Activated B cell treated with CpG ODN at 0.5 μM for 24 hours (primary cell): ENCODE results near the gene LAPTM4A. TPM values are rescaled to one million over a fixed set of nuclear protein-coding genes. Genes with fewer than 3 reads are reported as not detected.

Source experiments
- ATAC-seq: fragments of 200-7000 bp; cut with Tn5 transposase; one replicate; pipeline ENCODE4 v1.10.0; 2021; ENCODE audit warnings: low read depth, mild to moderate bottlenecking, moderate library complexity
- CTCF ChIA-PET: fragments of 350-600 bp; sonication (Branson Sonifier 250); formaldehyde crosslinking; loops from one replicate; lab custom pipeline; 2021; ENCODE audit warnings: antibody characterized with exemption; lab: Charles Lee
- POLR2A ChIA-PET: fragments of 350-600 bp; sonication (Branson Sonifier 250); formaldehyde crosslinking; loops from one replicate; lab custom pipeline; 2021; ENCODE audit warnings: antibody characterized with exemption; lab: Charles Lee
- DNase-seq: peaks from one replicate; pipeline ENCODE4 v3.0.0; 2022
- H3K27ac Mint-ChIP-seq: one replicate; pipeline ENCODE4 v1.8.0; 2020; ENCODE audit warnings: mixed read lengths
- H3K27me3 Mint-ChIP-seq: one replicate; pipeline ENCODE4 v1.8.0; 2021; ENCODE audit warnings: mixed read lengths
- H3K36me3 Mint-ChIP-seq: one replicate; pipeline ENCODE4 v1.8.0; 2021; ENCODE audit warnings: low read depth, mixed read lengths
- H3K4me1 Mint-ChIP-seq: one replicate; pipeline ENCODE4 v1.8.0; 2021; ENCODE audit warnings: mixed read lengths
- H3K4me3 Mint-ChIP-seq: one replicate; pipeline ENCODE4 v1.8.0; 2020; ENCODE audit warnings: mild to moderate bottlenecking, mixed read lengths
- H3K9me3 Mint-ChIP-seq: one replicate; pipeline ENCODE4 v1.8.0; 2020; ENCODE audit warnings: mixed read lengths
- CTCF ChIP-seq: fragments of 200-600 bp; IDR thresholded peaks from one replicate; pipeline ENCODE4 v1.8.0; 2022; ENCODE audit warnings: antibody characterized with exemption, mild to moderate bottlenecking
- intact Hi-C: fragments of 100-400 bp; cut with micrococcal nuclease; formaldehyde crosslinking; loops from one replicate; pipeline ENCODE4 v1.15.1; 2024
- total RNA-seq: library from RNA; stranded (reverse); gene quantifications from 2 replicates; pipeline ENCODE4 v1.2.3, GENCODE V29; 2022

Gene LAPTM4A
- total RNA-seq: 47.2 and 48.8 TPM in 2 replicates

DNA sequence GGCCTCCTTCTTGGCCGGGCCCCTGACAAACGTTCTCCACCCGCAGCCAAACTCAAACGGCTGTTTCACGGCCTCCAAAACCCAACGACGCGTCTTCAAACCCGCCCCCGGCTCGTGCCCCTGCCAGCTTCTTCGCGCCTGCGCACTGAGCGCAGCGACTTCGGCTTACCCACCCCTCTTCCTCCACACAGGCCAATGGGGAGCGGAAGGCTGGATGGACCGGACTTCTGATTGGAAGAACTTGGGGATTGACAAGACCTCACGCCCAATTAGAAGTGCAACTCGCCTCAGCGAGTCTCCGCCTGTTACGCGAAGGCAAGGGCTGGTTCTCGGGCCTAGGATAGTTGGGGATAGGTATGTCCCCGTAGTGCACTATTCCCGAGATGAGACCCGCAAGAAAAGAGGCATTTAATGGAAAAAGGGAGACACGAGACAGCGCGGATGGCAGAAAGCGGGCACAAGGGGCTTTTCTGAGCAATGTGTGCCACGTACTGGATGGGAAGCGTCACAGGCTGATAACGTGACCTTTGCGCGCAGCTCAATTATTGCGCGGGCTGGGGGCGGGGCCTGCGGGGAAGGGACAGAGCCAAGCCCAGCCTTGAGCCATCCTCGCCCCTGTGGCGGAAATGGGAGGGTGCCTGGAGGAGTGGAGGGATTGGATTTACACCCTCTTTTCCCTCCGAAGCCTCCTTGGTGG is at the start of gene LAPTM4A:
LAPTM4A (minus strand) TSS at position 97 of the 697 bp plus-strand sequence. CDS start 108 bp downstream, outside the sequence.
- intact Hi-C loops: loop anchor here (1.0 to 5.0 kb wide), 8 partner anchors 61 to 1491 kb away; partner anchors contain the start of genes HS1BP3, LDAH, RDH14 and RHOB
- POLR2A ChIA-PET: interaction anchor here (0.6 to 2.4 kb wide), 19 partner anchors 8 to 1491 kb away, joined by 3 to 20 read pairs (median 4); partner anchors contain the start of genes LDAH, RDH14, RHOB and TTC32
- peak; percentile 91 for DNase-seq
- Mint-ChIP-seq H3K4me3 (no peak within 1 kb of the TSS), H3K4me1 (peaks cover 29% of the 10 kb centered on the region), H3K36me3 (peaks cover 14% of the 10 kb centered on the region), H3K9me3 (no peaks in the 10 kb centered on the region), H3K27me3 (peaks cover 14% of the 10 kb centered on the region), H3K27ac (no peak within 1 kb of the TSS)
- ATAC-seq: peak; percentile 90
- no peak for TF ChIP-seq CTCF
- CTCF ChIA-PET: interaction anchor here (4.1 kb wide), 1 partner anchor 36 kb away, joined by 18 read pairs; no protein-coding TSS in a partner anchor

- ChIA-PET POLR2A (no interaction called here), CTCF (interaction anchor here (1.3 to 2.5 kb wide), 2 partner anchors 85 to 86 kb away, joined by 7 to 12 read pairs; no protein-coding TSS in a partner anchor)
- ATAC-seq (no peak), DNase-seq (no peak)
- H3K27ac Mint-ChIP-seq: no peak overlapping the region
- intact Hi-C loops: no loop called here
- H3K9me3 Mint-ChIP-seq: peaks cover 4% of the 10 kb centered on the region
- no peaks in the 10 kb centered on the region for H3K4me1 Mint-ChIP-seq
- no peak for TF ChIP-seq CTCF
- no peak overlapping the region for H3K4me3 Mint-ChIP-seq
- no peaks in the 10 kb centered on the region for H3K36me3 Mint-ChIP-seq
- H3K27me3 Mint-ChIP-seq: peaks cover 12% of the 10 kb centered on the region
Observed at GRCh38 chr2:20100711-20101110, 49.3 kb upstream of the LAPTM4A start.

- intact Hi-C loops: loop anchor here (2.0 to 5.0 kb wide), 2 partner anchors 231 to 1712 kb away; no protein-coding TSS in a partner anchor
- Mint-ChIP-seq H3K27me3 (peaks cover 9% of the 10 kb centered on the region), H3K36me3 (no peaks in the 10 kb centered on the region), H3K4me3 (no peak overlapping the region), H3K4me1 (no peaks in the 10 kb centered on the region), H3K27ac (no peak overlapping the region), H3K9me3 (peaks cover 4% of the 10 kb centered on the region)
- DNase-seq: no peak
- ChIA-PET CTCF (interaction anchor here (1.3 kb wide), 1 partner anchor 85 kb away, joined by 12 read pairs; no protein-coding TSS in a partner anchor), POLR2A (interaction anchor here (0.7 kb wide), 1 partner anchor 46 kb away, joined by 8 read pairs; no protein-coding TSS in a partner anchor)
- no peak for ATAC-seq
- no peak for TF ChIP-seq CTCF
Observed at GRCh38 chr2:20099780-20100179, 48.4 kb upstream of the LAPTM4A start.

- ChIA-PET POLR2A (no interaction called here), CTCF (interaction anchor here (1.3 to 2.5 kb wide), 3 partner anchors 83 to 143 kb away, joined by 6 to 18 read pairs (median 7); partner anchors contain the start of gene MATN3)
- ATAC-seq (peak; percentile 95), DNase-seq (peak; percentile 62)
- peaks cover 4% of the 10 kb centered on the region for H3K9me3 Mint-ChIP-seq
- H3K27me3 Mint-ChIP-seq: peaks cover 12% of the 10 kb centered on the region
- H3K36me3 Mint-ChIP-seq: no peaks in the 10 kb centered on the region
- H3K27ac Mint-ChIP-seq: no peak overlapping the region
- no peaks in the 10 kb centered on the region for H3K4me1 Mint-ChIP-seq
- no peak overlapping the region for H3K4me3 Mint-ChIP-seq
- intact Hi-C loops: loop anchor here (1.0 to 5.0 kb wide), 6 partner anchors 48 to 1711 kb away; no protein-coding TSS in a partner anchor
- peak; percentile 96 for TF ChIP-seq CTCF
Observed at GRCh38 chr2:20097889-20098714, 46.7 kb upstream of the LAPTM4A start.
